Islet of Langerhans (tissue), 1 donor: Measurements from ENCODE around the gene SCGB1A1.
"Not testable (repeated sequence)": the region's sequence is repeated elsewhere in the genome, so short reads cannot be mapped to it uniquely, and the experiment has no call there.

ENCODE experiments used
- FAIRE-seq: peaks from one replicate; lab custom pipeline; 2011; peaks lifted over from hg19 to GRCh38; lab: Jason Lieb, UNC

Gene SCGB1A1, protein sequence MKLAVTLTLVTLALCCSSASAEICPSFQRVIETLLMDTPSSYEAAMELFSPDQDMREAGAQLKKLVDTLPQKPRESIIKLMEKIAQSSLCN

DNA sequence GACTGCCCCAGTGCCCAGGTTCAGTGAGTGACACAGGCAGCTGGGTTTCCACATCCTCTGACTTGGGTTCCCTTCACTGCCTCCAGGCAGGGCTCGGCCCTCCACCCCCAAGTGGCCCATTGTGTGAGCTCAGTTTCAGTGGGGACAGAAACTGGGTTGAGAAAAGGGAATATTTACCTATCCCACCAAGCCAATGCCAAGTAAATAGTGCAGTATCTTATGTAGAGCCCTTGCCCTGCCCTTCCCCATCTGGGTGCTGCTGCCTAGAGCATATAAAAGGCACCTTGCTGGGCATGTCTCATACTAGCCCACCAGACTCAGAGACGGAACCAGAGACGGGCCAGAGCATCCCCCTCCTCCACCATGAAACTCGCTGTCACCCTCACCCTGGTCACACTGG is at the start of gene SCGB1A1:
Gene SCGB1A1, plus strand, starts transcription at position 301 of the 400 bp plus-strand sequence. Its CDS starts 63 bp downstream, at position 364.
- FAIRE-seq: no peak

GRCh38 chr11:62370743-62371440 is 47.9 kb upstream of the SCGB1A1 start:
- no peak for FAIRE-seq

- FAIRE-seq: no peak
Observed at GRCh38 chr11:62372871-62373270, 46.0 kb upstream of the SCGB1A1 start.

DNA sequence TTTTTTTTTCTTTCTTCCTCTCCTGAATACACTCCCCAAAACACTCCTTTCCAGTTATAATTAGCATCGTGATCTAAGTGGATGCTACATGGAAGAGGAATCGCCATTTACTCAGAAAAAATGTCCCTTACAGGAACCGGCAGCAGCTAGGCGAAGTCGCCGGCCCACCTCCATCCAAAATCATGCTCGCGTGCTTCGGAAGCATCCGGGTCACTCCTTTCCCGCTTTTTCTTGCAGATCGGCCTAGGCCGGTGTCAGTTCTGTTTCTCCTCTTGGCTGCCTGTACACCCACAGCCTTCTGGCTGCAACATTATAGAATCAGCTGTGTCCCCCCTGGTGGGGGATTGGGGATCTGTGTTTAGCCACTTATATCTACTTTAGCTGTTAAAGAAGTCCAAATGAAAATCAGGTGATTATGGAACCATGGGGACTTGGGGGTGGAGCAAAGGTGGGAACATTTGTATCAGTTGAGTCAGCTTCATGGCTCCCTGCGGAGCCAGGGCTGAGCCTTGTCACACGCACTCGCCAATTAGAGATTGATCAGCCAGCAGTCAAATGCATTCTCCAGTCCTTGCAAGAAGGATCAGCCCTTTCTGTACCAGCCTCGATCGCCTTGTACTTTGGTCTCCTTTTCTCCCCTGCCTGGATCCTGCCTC is 45.2 kb upstream of the SCGB1A1 start:
- FAIRE-seq: no peak

- no peak for FAIRE-seq
Observed at GRCh38 chr11:62374801-62375200, 44.0 kb upstream of the SCGB1A1 start.

DNA sequence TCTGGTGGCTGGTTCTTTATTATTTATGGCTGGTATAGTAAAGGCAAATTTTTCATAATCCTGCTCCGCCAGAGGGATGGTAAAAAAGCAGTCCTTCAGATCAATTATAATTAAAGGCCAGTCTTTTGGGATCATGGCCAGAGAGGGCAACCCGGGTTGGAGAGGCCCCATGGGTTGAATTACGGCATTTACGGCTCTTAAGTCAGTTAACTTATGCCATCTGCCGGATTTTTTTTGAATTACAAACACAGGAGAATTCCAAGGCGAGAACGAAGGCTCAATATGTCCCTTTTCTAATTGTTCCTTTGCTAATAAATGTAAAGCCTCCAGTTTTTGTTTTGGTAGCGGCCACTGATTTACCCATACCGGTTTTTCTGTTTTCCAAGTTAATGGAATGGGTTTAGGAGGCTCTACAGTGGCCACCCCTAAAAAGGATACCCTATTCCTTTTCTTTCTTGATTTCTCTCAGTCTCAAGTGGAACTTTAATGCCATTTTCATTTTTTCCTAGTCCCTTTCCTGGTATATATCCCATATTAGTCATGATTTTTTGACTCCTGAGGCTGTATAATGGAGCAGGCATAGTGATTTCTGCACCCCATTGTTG is 40.3 kb upstream of the SCGB1A1 start:
- peak; percentile 81 for FAIRE-seq

- FAIRE-seq: not testable (repeated sequence)
Observed at GRCh38 chr11:62379586-62379985, 39.2 kb upstream of the SCGB1A1 start.

DNA sequence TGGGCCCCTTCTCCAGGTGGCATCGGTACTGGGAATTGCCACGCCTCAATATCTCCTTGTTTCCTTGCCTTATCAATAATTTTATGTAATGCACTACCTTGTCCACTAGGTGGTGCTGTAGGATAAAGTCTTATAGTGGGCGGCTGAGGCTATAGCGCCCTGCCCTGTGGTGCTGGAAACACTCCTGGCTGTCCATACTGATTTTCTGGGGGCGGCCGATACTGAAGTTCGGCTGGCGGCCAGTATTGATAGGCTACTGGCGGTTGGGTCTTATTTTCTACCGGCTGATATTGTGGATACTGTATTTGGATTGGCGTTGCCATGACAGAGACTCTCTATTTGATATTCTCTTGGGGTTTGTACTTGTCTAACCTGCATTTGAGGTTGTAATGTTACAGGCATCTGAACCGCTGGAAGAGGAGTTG is 38.0 kb upstream of the SCGB1A1 start:
- FAIRE-seq: peak; percentile 17

DNA sequence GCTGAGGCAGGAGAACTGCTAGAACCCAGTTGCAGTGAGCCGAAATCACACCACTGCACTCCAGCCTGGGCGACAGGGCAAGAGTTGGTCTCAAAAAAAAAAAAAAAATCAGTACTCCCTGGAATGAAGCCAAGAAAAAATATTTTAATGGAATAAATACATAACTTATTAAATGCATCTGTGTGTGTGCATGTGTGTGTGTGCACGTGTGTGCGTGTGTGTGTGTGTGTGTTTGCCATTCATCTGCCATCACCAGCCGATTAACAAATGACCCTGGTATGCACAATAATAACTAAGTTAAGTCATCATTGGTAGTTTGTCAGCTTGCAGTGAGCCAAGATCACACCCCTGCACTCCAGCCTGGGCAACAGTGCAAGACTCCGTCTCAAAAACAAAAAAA is 35.0 kb upstream of the SCGB1A1 start:
- no peak for FAIRE-seq

DNA sequence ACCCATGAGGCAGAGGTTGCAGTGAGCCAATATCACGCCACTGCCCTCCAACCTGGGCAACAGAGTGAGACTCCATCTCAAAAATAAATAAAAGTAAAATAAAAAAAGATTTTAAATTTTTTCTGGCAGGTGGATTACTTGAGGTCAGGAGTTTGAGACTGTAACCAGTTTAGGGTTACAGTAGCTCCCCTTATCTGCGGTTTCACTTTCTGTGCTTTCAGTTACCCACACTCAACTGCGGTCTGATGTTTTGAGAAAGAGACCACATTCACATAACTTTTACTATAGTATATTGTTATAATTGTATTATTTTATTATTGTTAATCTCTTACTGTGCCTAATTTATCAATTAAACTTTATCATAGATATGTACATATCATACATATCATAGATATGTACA is 32.8 kb upstream of the SCGB1A1 start:
- FAIRE-seq: not testable (repeated sequence)

- no peak for FAIRE-seq
Observed at GRCh38 chr11:62387381-62387780, 31.5 kb upstream of the SCGB1A1 start.

GRCh38 chr11:62388999-62389398 is 29.8 kb upstream of the SCGB1A1 start:
- no peak for FAIRE-seq

DNA sequence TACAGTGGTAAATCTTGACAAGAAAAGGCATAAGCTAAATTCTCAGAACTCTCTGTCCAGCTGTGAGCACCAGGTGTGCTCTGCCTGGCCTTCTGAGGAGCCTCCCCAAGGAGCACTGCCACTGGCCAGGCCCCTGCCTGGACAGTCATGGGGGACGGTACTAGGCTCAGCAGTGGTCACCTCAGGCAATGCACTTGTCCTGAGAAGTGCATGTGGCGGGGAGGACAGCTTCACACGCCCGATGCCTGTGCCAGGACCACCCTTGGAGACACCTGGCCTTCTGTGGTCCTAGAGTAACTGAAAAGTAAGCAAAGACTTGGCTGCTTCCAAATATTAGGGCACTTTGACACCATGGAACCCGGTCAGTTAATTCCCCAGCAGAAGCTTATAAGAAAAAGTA is 28.6 kb upstream of the SCGB1A1 start:
- FAIRE-seq: no peak

GRCh38 chr11:62390722-62391121 is 28.1 kb upstream of the SCGB1A1 start:
- FAIRE-seq: no peak

DNA sequence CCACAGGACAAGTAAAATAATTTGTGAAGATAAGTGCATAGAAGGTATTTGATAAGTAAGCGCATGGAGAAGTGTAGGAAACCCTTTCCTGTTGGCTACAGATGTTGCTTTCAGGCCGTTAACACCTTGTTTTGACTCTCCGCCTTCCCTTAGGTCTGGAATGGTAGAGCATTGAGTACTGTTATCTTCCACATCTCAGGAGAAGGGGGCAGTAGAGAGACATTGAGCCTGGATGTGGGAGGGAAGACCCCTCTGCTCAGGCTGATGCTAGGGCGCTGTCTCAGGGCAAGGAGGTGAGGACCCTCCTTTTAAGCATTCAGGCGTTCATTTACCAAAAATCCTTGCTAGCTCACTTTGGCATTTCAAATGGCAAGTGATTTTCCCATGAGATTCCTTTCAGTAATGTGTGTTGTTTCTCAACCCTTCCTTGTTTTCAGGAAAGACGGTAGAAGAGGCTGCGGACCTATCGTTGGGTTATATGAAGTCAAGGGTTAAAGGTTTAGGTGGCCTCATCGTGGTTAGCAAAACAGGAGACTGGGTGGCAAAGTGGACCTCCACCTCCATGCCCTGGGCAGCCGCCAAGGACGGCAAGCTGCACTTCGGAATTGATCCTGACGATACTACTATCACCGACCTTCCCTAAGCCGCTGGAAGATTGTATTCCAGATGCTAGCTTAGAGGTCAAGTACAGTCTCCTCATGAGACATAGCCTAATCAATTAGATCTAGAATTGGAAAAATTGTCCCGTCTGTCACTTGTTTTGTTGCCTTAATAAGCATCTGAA is 27.0 kb upstream of the SCGB1A1 start:
- no peak for FAIRE-seq

GRCh38 chr11:62392506-62392905 is 26.3 kb upstream of the SCGB1A1 start:
- FAIRE-seq: no peak

- FAIRE-seq: no peak
Observed at GRCh38 chr11:62393061-62393611, 25.7 kb upstream of the SCGB1A1 start.

GRCh38 chr11:62393735-62394134 is 25.1 kb upstream of the SCGB1A1 start:
- no peak for FAIRE-seq

DNA sequence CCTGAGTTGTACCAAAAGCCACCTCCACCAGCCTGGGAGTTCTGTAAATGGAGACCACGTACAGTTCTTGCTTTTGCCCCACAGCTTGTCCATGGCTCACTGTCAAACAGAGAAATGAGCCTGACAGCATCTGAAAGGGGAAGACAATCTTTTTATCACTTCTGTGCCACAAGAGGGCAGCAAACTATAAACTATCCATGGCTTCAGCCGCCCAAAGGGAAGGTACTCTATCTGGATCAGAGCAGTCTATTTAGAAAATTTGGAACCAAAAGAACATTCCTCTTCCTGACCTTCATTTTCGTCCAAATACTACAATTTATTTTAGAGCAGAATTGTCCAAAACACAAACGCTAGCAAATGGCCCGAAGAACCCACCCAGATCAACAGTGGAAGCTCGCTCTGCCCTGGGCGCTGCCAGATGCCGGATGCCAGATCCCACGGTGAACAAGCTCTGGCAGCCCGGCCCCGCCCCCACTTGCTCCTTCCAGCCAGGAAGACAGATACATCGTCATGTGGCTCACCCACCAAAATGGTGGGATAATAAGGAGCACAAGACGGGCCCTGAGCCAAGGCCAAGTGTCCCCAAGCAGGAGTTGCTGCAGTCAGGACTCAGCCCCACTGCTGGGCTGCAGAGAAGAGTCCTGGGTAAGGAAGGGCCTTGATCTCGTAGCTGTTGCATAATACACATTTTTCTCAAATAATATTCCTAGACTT is 23.9 kb upstream of the SCGB1A1 start:
- FAIRE-seq: peak; percentile 73

- no peak for FAIRE-seq
Observed at GRCh38 chr11:62395885-62396551, 22.8 kb upstream of the SCGB1A1 start.
